ENCODE results near the gene SERTAD2. TPM values are rescaled to one million over a fixed set of nuclear protein-coding genes. Genes with fewer than 3 reads are reported as not detected.

SERTAD2 gene
- total and polyA plus RNA-seq, 7 donors, result 3.3 to 13.2 (median 10.3) TPM

GRCh38 chr2:64643838-64644457, 9.8 kb downstream of the SERTAD2 start:
- DNase-seq, result no peak
- ATAC-seq, result peak in 2 of 4 donors; percentile 10 to 15
- WGBS, 3 donors, result 61 to 66% (median 62%) methylated on average over 8 of the region's 8 CpGs
- Histone ChIP-seq H3K27me3 (ENCODE audit: insufficient read depth in 3 of 3, low read length in 2 of 3) (no peaks in the 10 kb centered on the region), H3K4me1 (peaks cover 60% of the 10 kb centered on the region), H3K27ac (peak overlapping the region; percentile 98), H3K36me3 (ENCODE audit: insufficient read depth in 1 of 2, low read depth in 1 of 2) (no peaks in the 10 kb centered on the region), H3K9me3 (no peaks in the 10 kb centered on the region), H3K4me3 (peak overlapping the region; percentile 69)
- intact Hi-C loops (cut with DNase I), result loop anchor here (5.0 to 10.0 kb wide), 2 partner anchors 37 to 191 kb away; no protein-coding TSS in a partner anchor
- TF ChIP-seq CTCF (IDR thresholded peaks at IDR 0.05), result no peak

GRCh38 chr2:64641599-64641998, 12.1 kb downstream of the SERTAD2 start:
- Histone ChIP-seq H3K4me3 (no peak overlapping the region), H3K27ac (no peak overlapping the region), H3K36me3 (ENCODE audit: insufficient read depth in 1 of 2, low read depth in 1 of 2) (no peaks in the 10 kb centered on the region), H3K9me3 (no peaks in the 10 kb centered on the region), H3K4me1 (peaks cover 64% of the 10 kb centered on the region), H3K27me3 (ENCODE audit: insufficient read depth in 3 of 3, low read length in 2 of 3) (no peaks in the 10 kb centered on the region)
- 91 to 93% (median 91%) methylated on average over 8 to 10 of the region's 10 CpGs for WGBS, 3 donors
- no peak for TF ChIP-seq CTCF (IDR thresholded peaks at IDR 0.05)
- intact Hi-C loops (cut with DNase I), result loop anchor here (5.0 to 10.0 kb wide), 2 partner anchors 34 to 193 kb away; no protein-coding TSS in a partner anchor
- DNase-seq, result peak in 1 of 2 donors; percentile 38
- no peak for ATAC-seq

- Histone ChIP-seq H3K27ac (peak overlapping the region; percentile 48), H3K9me3 (no peaks in the 10 kb centered on the region), H3K4me3 (no peak overlapping the region), H3K4me1 (peaks cover 54% of the 10 kb centered on the region), H3K36me3 (ENCODE audit: insufficient read depth in 1 of 2, low read depth in 1 of 2) (peaks cover 0 to 9% of the 10 kb centered on the region in 2 donors), H3K27me3 (ENCODE audit: insufficient read depth in 3 of 3, low read length in 2 of 3) (no peaks in the 10 kb centered on the region)
- ATAC-seq (no peak), DNase-seq (no peak)
- WGBS, 3 donors, result 73 to 77% (median 76%) methylated on average over 12 of the region's 12 CpGs
- no peak for TF ChIP-seq CTCF (IDR thresholded peaks at IDR 0.05)
- intact Hi-C loops (cut with DNase I), result loop anchor here (5.0 to 10.0 kb wide), 2 partner anchors 33 to 194 kb away; no protein-coding TSS in a partner anchor
These were observed 13.3 kb downstream of the SERTAD2 start for GRCh38 chr2:64640153-64641044.

- H3K27ac ChIP-seq, result peak overlapping the region; percentile 48
- peaks cover 52% of the 10 kb centered on the region for H3K4me1 ChIP-seq
- intact Hi-C loops (cut with DNase I), result loop anchor here (5.0 to 10.0 kb wide), 2 partner anchors 32 to 195 kb away; no protein-coding TSS in a partner anchor
- 47 to 73% (median 52%) methylated on average over 2 of the region's 2 CpGs for WGBS, 3 donors
- DNase-seq, result no peak
- no peaks in the 10 kb centered on the region for H3K27me3 ChIP-seq (ENCODE audit: insufficient read depth in 3 of 3, low read length in 2 of 3)
- no peak overlapping the region for H3K4me3 ChIP-seq
- no peak for TF ChIP-seq CTCF (IDR thresholded peaks at IDR 0.05)
- no peaks in the 10 kb centered on the region for H3K9me3 ChIP-seq
- ATAC-seq, result no peak
- peaks cover 0 to 16% of the 10 kb centered on the region in 2 donors for H3K36me3 ChIP-seq (ENCODE audit: insufficient read depth in 1 of 2, low read depth in 1 of 2)
These were observed 14.0 kb downstream of the SERTAD2 start for GRCh38 chr2:64639691-64640090.
